ENCODE measurements around the gene COX7A1. TPM values are rescaled to one million over a fixed set of nuclear protein-coding genes. Genes with fewer than 3 reads are reported as not detected.

Gene COX7A1
- total RNA-seq, 1 donor from 2014 or later: 33.1 TPM

DNA sequence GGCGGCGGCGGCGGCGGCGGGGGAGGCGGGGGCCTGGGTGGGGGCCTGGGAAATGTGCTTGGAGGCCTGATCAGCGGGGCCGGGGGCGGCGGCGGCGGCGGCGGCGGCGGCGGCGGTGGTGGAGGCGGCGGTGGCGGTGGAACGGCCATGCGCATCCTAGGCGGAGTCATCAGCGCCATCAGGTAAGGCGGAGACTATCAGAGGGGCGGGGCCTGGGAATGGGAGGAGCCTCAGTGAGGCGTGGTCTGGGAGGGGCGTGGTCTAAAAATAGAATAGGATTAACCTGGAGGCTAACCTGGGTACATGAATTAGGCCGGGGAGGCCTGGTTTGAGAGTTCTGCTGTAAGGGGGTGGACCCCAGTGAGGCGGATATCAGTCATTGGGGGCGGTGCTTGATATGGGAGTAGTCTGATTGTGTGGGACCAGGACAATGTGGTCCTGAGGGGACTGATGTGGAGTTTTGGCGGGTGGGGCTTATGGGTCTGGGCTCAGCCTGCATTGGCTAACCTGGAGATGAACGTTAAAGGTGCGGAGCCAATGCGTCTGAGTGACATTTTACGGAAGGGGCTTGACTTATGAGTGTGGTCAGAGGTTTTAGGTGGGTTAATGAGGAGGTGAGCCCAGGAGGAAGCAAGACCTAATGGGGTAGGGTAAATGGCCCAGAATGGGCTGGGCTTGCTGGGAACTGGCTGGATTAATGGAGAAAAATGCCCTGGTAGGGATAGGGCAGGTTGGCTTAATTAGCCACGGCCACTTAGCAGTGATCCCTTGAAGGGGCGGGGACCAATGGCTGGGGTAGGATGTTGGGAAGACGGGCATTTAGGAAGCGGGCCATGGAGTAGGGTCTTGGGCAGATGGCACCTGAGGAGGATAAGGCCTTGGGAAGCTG is 11.0 kb downstream of the COX7A1 start:
- peak overlapping the region; percentile 82 to 88 for H3K4me3 ChIP-seq
- intact Hi-C loops (cut with DNase I): loop anchor here (10.0 kb wide), 1 partner anchor 1466 kb away; the partner anchor contains the start of genes SCGB2B2 and ZNF302
- H3K27ac ChIP-seq: peak overlapping the region; percentile 98
- TF ChIP-seq POLR2A (IDR thresholded peaks at IDR 0.05) (peak in 1 of 2 donors; percentile 73), CTCF (IDR thresholded peaks at IDR 0.05) (no peak), POLR2AphosphoS5 (IDR thresholded peaks at IDR 0.05; ENCODE audit: insufficient read depth in 1 of 2, low read depth in 1 of 2) (peak in 1 of 2 donors; percentile 45)
- no peaks in the 10 kb centered on the region for H3K27me3 ChIP-seq
- peaks cover 34% of the 10 kb centered on the region for H3K4me1 ChIP-seq
- peak in 1 of 2 donors; percentile 94 for DNase-seq (ENCODE audit: extremely low spot score in 2 of 2)
- H3K36me3 ChIP-seq: peaks cover 0 to 36% of the 10 kb centered on the region in 2 donors
- H3K9me3 ChIP-seq: no peaks in the 10 kb centered on the region

DNA sequence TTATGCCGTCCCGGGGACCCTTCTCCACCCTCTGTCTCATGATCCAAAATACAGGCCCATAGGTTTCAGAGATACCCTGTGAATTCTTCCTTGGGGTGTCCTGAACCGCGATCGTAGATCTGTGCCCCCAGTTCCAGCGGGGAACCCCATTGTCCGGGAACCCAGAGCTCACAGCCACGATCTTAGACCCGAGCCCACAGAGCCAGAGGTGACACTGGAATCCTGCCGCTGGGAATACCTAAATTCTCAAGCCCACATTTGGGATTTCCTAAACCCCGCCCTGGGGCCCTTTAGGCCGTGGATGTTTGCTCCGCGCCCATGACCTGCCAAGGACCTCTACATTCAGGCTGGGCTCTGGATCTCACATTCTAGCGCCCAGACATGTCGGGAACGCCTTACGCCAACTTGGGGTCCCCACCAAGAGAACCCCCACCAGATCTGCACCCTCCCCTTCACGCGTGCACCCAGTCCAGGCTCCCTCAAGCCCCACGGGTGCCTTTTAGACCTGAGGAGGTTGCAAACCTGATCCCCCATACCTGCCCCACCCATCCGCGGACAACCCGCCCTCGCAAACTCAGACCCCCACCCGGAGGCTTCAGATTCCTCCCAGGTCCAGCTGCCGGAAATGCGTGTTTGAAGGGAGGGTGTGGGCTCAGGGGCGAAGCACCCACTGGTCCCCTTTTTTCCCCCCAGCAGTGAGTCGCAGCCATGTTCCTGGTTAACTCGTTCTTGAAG is 11.8 kb downstream of the COX7A1 start:
- intact Hi-C loops (cut with DNase I): loop anchor here (10.0 kb wide), 1 partner anchor 1466 kb away; the partner anchor contains the start of genes SCGB2B2 and ZNF302
- peak in 1 of 2 donors; percentile 12 for TF ChIP-seq POLR2AphosphoS5 (IDR thresholded peaks at IDR 0.05; ENCODE audit: insufficient read depth in 1 of 2, low read depth in 1 of 2)
- TF ChIP-seq POLR2A (IDR thresholded peaks at IDR 0.05): no peak
- no peak for TF ChIP-seq CTCF (IDR thresholded peaks at IDR 0.05)
- Histone ChIP-seq H3K4me1 (peaks cover 34% of the 10 kb centered on the region), H3K27me3 (no peaks in the 10 kb centered on the region), H3K9me3 (no peaks in the 10 kb centered on the region), H3K36me3 (peaks cover 0 to 28% of the 10 kb centered on the region in 2 donors), H3K4me3 (peak overlapping the region; percentile 82 to 88), H3K27ac (peak overlapping the region; percentile 98)
- no peak for DNase-seq (ENCODE audit: extremely low spot score in 2 of 2)

GRCh38 chr19:36139473-36140303 is 12.6 kb downstream of the COX7A1 start, which contains the start of gene CAPNS1:
Gene CAPNS1 (plus strand): TSS chr19:36140066. CDS start chr19:36141012, 946 bp downstream.
- no peaks in the 10 kb centered on the region for H3K27me3 ChIP-seq
- intact Hi-C loops (cut with DNase I): loop anchor here (10.0 kb wide), 1 partner anchor 1465 kb away; the partner anchor contains the start of genes SCGB2B2 and ZNF302
- DNase-seq (ENCODE audit: extremely low spot score in 2 of 2): peak in 1 of 2 donors; percentile 94
- H3K4me1 ChIP-seq: peaks cover 34% of the 10 kb centered on the region
- no peaks in the 10 kb centered on the region for H3K9me3 ChIP-seq
- H3K36me3 ChIP-seq: peaks cover 0 to 21% of the 10 kb centered on the region in 2 donors
- peak within 1 kb of the TSS; percentile 82 to 88 for H3K4me3 ChIP-seq
- peak within 1 kb of the TSS; percentile 98 for H3K27ac ChIP-seq
- TF ChIP-seq CTCF (IDR thresholded peaks at IDR 0.05) (peak in 1 of 3 experiments; percentile 18), POLR2AphosphoS5 (IDR thresholded peaks at IDR 0.05; ENCODE audit: insufficient read depth in 1 of 2, low read depth in 1 of 2) (peak; percentile 91 to 98), POLR2A (IDR thresholded peaks at IDR 0.05) (peak; percentile 60 to 96)

DNA sequence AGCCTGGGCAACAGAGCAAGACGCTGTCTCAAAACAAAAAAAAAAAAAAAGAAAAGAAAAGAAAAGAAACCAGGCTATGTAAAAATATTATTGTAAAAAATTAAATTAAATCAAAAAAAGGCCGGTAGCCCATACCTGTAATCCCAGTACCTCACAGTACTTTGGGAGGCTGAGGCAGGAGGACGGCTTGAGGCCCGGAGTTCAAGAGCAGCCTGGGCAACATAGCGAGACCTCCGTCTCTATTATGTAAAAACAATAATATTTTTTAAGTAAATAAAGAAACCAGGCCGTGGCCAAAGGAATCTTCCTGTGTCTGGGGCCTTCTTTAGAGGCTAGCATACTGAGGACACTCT is 13.2 kb downstream of the COX7A1 start:
- Histone ChIP-seq H3K4me3 (peak overlapping the region; percentile 82 to 88), H3K9me3 (no peaks in the 10 kb centered on the region), H3K27ac (peak overlapping the region; percentile 98), H3K36me3 (peaks cover 0 to 15% of the 10 kb centered on the region in 2 donors), H3K27me3 (no peaks in the 10 kb centered on the region), H3K4me1 (peaks cover 34% of the 10 kb centered on the region)
- TF ChIP-seq POLR2A (IDR thresholded peaks at IDR 0.05): no peak
- TF ChIP-seq POLR2AphosphoS5 (IDR thresholded peaks at IDR 0.05; ENCODE audit: insufficient read depth in 1 of 2, low read depth in 1 of 2): no peak
- no peak for TF ChIP-seq CTCF (IDR thresholded peaks at IDR 0.05)
- DNase-seq (ENCODE audit: extremely low spot score in 2 of 2): no peak
- intact Hi-C loops (cut with DNase I): no loop called here

Measured in vagina (tissue), 2 donors.